Measurements from ENCODE around the gene ARHGEF17. TPM values are rescaled to one million over a fixed set of nuclear protein-coding genes. Genes with fewer than 3 reads are reported as not detected.

The ARHGEF17 gene
- total and polyA plus RNA-seq, 4 donors, result 2.6 to 12.6 (median 5.7) TPM

GRCh38 chr11:73374151-73374550 lies 66.1 kb downstream of the ARHGEF17 start:
- H3K27me3 ChIP-seq (ENCODE audit: control insufficient read depth in 4 of 4, insufficient read depth in 4 of 4, low read length in 3 of 4), result no peaks in the 10 kb centered on the region
- H3K9ac ChIP-seq (ENCODE audit: low read depth in 1 of 2, low read length in 2 of 2), result no peak overlapping the region
- TF ChIP-seq RXRA (IDR thresholded peaks at IDR 0.05), result no peak
- TF ChIP-seq RAD21 (IDR thresholded peaks at IDR 0.05), result no peak
- TF ChIP-seq, protein P1, sequence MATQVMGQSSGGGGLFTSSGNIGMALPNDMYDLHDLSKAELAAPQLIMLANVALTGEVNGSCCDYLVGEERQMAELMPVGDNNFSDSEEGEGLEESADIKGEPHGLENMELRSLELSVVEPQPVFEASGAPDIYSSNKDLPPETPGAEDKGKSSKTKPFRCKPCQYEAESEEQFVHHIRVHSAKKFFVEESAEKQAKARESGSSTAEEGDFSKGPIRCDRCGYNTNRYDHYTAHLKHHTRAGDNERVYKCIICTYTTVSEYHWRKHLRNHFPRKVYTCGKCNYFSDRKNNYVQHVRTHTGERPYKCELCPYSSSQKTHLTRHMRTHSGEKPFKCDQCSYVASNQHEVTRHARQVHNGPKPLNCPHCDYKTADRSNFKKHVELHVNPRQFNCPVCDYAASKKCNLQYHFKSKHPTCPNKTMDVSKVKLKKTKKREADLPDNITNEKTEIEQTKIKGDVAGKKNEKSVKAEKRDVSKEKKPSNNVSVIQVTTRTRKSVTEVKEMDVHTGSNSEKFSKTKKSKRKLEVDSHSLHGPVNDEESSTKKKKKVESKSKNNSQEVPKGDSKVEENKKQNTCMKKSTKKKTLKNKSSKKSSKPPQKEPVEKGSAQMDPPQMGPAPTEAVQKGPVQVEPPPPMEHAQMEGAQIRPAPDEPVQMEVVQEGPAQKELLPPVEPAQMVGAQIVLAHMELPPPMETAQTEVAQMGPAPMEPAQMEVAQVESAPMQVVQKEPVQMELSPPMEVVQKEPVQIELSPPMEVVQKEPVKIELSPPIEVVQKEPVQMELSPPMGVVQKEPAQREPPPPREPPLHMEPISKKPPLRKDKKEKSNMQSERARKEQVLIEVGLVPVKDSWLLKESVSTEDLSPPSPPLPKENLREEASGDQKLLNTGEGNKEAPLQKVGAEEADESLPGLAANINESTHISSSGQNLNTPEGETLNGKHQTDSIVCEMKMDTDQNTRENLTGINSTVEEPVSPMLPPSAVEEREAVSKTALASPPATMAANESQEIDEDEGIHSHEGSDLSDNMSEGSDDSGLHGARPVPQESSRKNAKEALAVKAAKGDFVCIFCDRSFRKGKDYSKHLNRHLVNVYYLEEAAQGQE (IDR thresholded peaks at IDR 0.05), result no peak
- no peak for TF ChIP-seq HNF4A (conservative IDR thresholded peaks at IDR 0.05)
- no peak for TF ChIP-seq TAF1 (conservative IDR thresholded peaks at IDR 0.05)
- TF ChIP-seq YY1 (IDR thresholded peaks at IDR 0.05), result no peak
- no peak for TF ChIP-seq MAX (IDR thresholded peaks at IDR 0.05)
- TF ChIP-seq HNF4G (IDR thresholded peaks at IDR 0.05), result no peak
- no peak for TF ChIP-seq GABPA (IDR thresholded peaks at IDR 0.05 in 1 of 2, conservative IDR thresholded peaks at IDR 0.05 in 1 of 2)
- TF ChIP-seq FOXA1 (IDR thresholded peaks at IDR 0.05), result no peak
- TF ChIP-seq, protein P2, sequence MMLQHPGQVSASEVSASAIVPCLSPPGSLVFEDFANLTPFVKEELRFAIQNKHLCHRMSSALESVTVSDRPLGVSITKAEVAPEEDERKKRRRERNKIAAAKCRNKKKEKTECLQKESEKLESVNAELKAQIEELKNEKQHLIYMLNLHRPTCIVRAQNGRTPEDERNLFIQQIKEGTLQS (IDR thresholded peaks at IDR 0.05), result no peak
- no peak for TF ChIP-seq EGR1 (IDR thresholded peaks at IDR 0.05; ENCODE audit: low read depth in 2 of 2)
- no peak for TF ChIP-seq JUND (IDR thresholded peaks at IDR 0.05)
- no peak for TF ChIP-seq FOXA2 (IDR thresholded peaks at IDR 0.05)
- no peak for TF ChIP-seq ZBTB33 (IDR thresholded peaks at IDR 0.05)
- no peak for TF ChIP-seq SP1 (IDR thresholded peaks at IDR 0.05)
- TF ChIP-seq, protein P3, sequence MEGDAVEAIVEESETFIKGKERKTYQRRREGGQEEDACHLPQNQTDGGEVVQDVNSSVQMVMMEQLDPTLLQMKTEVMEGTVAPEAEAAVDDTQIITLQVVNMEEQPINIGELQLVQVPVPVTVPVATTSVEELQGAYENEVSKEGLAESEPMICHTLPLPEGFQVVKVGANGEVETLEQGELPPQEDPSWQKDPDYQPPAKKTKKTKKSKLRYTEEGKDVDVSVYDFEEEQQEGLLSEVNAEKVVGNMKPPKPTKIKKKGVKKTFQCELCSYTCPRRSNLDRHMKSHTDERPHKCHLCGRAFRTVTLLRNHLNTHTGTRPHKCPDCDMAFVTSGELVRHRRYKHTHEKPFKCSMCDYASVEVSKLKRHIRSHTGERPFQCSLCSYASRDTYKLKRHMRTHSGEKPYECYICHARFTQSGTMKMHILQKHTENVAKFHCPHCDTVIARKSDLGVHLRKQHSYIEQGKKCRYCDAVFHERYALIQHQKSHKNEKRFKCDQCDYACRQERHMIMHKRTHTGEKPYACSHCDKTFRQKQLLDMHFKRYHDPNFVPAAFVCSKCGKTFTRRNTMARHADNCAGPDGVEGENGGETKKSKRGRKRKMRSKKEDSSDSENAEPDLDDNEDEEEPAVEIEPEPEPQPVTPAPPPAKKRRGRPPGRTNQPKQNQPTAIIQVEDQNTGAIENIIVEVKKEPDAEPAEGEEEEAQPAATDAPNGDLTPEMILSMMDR (IDR thresholded peaks at IDR 0.05; ENCODE audit: low read depth, low read length, missing input control), result no peak
- H3K4me1 ChIP-seq (ENCODE audit: control insufficient read depth in 4 of 4, insufficient read depth in 4 of 4, low read length in 3 of 4), result peaks cover 0 to 10% (median under 1%) of the 10 kb centered on the region in 4 donors
- H3K4me3 ChIP-seq (ENCODE audit: low read depth in 1 of 3, low read length in 3 of 3), result no peak overlapping the region
- no peaks in the 10 kb centered on the region for H3K36me3 ChIP-seq (ENCODE audit: control insufficient read depth in 4 of 4, insufficient read depth in 3 of 4, low read depth in 1 of 4, low read length in 3 of 4)
- no peak for DNase-seq (ENCODE audit: low spot score)
- H3K27ac ChIP-seq (ENCODE audit: low read depth in 1 of 2, low read length in 2 of 2), result no peak overlapping the region
- WGBS, result 90% methylated on average over 4 of the region's 4 CpGs
- no peaks in the 10 kb centered on the region for H3K9me3 ChIP-seq (ENCODE audit: control insufficient read depth in 4 of 4, low read length in 3 of 4)

- H3K4me1 ChIP-seq (ENCODE audit: control insufficient read depth in 4 of 4, insufficient read depth in 4 of 4, low read length in 3 of 4), result peaks cover 0 to 12% (median under 1%) of the 10 kb centered on the region in 4 donors
- no peak overlapping the region for H3K4me3 ChIP-seq (ENCODE audit: low read depth in 1 of 3, low read length in 3 of 3)
- no peaks in the 10 kb centered on the region for H3K27me3 ChIP-seq (ENCODE audit: control insufficient read depth in 4 of 4, insufficient read depth in 4 of 4, low read length in 3 of 4)
- 67% methylated on average over 6 of the region's 6 CpGs for WGBS
- H3K9me3 ChIP-seq (ENCODE audit: control insufficient read depth in 4 of 4, low read length in 3 of 4), result no peaks in the 10 kb centered on the region
- no peak for DNase-seq (ENCODE audit: low spot score)
- H3K9ac ChIP-seq (ENCODE audit: low read depth in 1 of 2, low read length in 2 of 2), result no peak overlapping the region
- H3K27ac ChIP-seq (ENCODE audit: low read depth in 1 of 2, low read length in 2 of 2), result peak overlapping the region; percentile 60 to 78
- no peaks in the 10 kb centered on the region for H3K36me3 ChIP-seq (ENCODE audit: control insufficient read depth in 4 of 4, insufficient read depth in 3 of 4, low read depth in 1 of 4, low read length in 3 of 4)
- TF ChIP-seq, protein P3 (IDR thresholded peaks at IDR 0.05; ENCODE audit: low read depth, low read length, missing input control), result no peak
- TF ChIP-seq, protein P2 (IDR thresholded peaks at IDR 0.05), result no peak
- no peak for TF ChIP-seq TAF1 (conservative IDR thresholded peaks at IDR 0.05)
- no peak for TF ChIP-seq NR2F2 (IDR thresholded peaks at IDR 0.05)
- TF ChIP-seq HNF4A (conservative IDR thresholded peaks at IDR 0.05), result no peak
- TF ChIP-seq, protein P1 (IDR thresholded peaks at IDR 0.05), result no peak
- TF ChIP-seq RXRA (IDR thresholded peaks at IDR 0.05), result no peak
- TF ChIP-seq MAX (IDR thresholded peaks at IDR 0.05), result no peak
Observed at GRCh38 chr11:73375830-73376159, 67.7 kb downstream of the ARHGEF17 start.

All from liver (tissue), 9 donors.